ENCODE measurements around the gene C9orf78.

- TF ChIP-seq ZZZ3 (IDR thresholded peaks at IDR 0.05) (no peak), FOXP1 (CRISPR knock-in tag; IDR thresholded peaks at IDR 0.05) (no peak), ARID3A (IDR thresholded peaks at IDR 0.05; ENCODE audit: borderline replicate concordance, low read depth, low read length) (no peak), SMC3 (conservative IDR thresholded peaks at IDR 0.05; ENCODE audit: insufficient read depth, low read depth, low read length) (no peak), POLR2A (conservative IDR thresholded peaks at IDR 0.05) (0 out of 2 replicates have a peak, but pooled peaks have one; percentile 16)
Observed at GRCh38 chr9:129822898-129823541, 12.1 kb downstream of the C9orf78 start.
